GM18517 (cell line): ENCODE results near the gene STIP1.
A peak's percentile ranks its signal among the peaks of the same experiment; 100 is the strongest.

ENCODE experiments used
- ATAC-seq: cut with Tn5 transposase; IDR thresholded peaks from one replicate; pipeline ENCODE4 v1.9.1; 2021; ENCODE audit warnings: mild to moderate bottlenecking, moderate library complexity; ENCODE audit not compliant: unreplicated experiment

The STIP1 gene

DNA sequence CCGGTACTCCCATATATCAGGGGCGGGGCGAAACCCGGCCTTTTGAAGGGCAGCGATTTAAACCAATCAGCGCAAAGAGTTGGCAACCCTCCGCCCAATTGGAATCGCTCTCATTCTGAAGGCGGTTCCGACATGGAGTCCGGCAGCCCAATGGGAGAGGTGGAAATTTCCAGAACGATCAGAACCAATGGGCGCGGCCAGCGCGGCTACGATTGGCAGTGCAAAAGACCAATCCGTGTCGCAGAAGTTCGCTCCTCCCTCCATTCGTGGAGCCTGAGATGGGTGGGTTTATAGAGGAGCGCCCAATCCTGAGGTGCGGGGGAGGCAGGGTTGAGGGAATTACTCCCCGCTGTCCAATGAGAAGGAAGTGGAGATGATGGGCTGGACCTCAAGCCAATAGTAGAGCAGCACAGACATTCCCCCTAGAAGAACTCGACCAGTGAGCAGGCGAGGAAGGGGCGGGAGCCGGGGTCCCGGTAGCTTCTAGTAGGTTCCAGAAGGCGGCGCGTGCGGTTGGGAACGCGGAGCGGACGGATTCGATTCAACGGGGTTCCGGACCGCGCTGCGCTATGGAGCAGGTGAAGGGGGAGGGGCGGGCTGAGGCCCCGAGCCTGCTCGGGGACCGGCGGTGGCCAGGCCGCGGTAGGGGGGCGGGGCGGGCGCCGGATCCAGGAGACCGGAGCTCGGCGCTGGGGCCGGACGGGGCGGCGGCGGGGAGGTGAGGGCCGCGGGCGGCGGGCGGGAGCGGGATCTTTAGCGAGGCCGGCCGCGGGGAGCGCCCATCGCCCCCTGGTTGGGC lies at the start of gene STIP1:
TSS of gene STIP1 (plus strand) at position 479 of the 799 bp plus-strand sequence. CDS start at position 570, 91 bp downstream.
- ATAC-seq, result peak; percentile 89

DNA sequence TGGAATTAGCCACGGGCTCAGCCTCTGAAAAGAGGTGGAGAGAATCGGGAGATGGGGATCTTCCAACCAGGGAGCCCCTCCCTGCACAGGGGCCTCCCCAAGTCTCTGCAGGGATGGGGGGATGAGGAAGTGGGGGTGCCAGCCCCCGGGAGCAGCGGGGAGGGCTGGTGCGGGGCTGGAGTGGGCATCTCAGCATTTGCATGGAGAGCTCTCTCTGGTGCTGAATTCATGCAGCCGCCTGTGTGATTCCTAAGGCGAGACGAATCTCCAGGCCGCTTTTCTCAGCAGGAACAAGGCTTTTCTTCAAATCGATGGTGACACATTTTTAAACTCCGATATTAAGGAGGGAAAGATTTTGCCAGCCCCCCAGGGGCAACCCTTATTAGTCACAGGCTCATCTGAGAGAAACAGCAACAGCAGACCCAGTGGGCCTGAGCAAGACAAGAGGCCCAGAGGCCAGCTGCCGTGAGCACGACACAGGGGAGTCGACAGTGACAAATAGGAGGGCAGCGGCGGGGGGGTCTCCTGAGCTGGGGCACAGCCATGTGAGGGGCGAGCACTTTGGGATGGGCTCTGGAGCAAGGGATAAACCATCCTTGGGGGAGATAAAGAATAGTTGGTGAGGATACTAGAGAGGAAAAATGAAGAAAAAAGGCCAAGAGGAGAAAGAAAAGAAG lies 49.1 kb upstream of the STIP1 start:
- no peak for ATAC-seq

DNA sequence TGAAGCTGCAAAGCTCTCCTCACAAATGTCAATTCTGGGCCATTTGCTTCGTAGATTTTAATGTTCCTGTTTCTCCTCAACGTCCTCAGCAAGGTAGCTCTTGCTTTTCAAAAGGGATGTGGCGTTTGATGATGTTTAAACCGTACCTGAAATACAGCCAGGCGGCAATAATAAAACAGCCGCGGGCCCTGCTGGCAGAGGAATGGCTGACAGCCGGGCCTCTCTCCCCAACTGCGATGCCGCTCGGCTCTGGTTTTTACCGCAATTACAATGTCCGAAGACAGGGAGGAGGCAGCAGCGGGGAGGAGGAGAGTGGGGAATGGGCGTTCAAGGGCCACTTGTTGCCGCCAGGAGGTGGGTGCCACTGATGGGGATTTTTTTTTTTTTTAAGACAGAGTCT lies 47.6 kb upstream of the STIP1 start:
- ATAC-seq, result no peak

DNA sequence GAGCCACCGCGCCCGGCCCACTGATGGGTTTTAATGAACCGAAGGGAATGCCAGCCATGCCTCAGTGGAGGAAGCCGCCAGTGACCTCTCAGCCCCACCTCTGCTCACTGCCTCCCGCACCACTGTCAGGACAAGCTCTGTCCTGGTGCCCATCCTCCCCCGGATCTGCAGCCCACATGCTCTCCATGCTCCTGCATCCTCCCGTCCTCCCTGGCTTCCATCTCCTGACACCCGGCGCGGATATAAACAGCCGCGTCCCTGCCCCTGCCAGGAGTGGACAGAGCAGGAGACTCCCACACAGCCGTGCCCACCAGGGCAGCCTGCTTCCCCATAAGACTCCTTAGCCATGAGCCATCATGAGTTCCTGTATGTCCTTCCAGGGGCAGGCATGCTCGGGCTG lies 46.9 kb upstream of the STIP1 start:
- no peak for ATAC-seq

DNA sequence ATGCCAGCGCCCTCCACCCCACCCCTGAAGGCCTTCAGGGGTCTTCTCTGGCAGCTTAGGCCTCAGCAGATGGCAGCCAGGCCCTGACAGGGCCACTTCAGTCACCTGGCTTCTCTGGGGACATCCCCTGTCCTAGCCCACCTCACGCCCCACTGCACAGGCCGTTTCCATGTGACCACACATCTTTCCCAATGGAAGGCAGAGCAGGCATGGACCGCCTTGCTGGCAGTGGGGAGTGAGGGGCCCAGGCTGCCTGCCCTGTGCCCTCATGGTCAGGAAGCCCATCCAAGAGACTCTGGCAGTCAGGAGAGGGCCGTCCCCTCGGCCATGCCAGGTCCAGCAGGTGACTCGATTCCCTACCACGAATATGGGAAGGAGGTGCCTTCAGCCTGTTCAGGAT lies 45.9 kb upstream of the STIP1 start:
- ATAC-seq, result no peak

DNA sequence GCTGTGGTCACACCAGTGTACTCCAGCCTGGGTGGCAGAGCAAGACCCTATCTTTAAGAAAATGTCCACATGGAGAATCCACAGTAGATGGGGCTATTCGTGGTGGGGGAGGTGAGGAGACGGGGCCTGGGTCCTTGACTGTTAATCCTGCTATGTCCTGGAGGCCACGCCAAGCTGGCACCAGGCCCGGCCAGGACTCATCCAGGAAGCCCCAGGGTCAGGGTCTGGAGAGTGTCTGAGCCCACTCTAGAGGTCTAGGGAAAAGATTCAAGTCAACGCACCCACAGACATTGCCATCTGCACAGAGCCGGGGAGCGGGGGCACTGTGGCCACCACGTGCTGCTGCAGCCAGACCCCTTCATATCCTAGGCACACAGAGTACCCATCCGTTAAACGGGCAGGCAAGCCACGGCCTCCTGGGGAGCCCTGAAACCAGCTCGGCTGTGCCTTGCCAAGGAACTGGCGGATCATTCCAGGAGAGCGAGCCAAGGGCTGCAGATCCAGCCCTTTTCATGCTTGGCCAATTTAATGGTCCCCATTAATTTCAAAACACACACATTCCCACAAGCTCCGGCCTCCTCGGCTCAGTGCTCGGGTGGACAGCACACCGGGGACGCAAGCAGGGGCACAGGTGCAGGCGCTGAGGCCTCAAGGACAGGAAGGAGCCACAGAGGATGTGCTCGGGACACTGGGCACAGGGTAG lies 44.7 kb upstream of the STIP1 start:
- no peak for ATAC-seq

DNA sequence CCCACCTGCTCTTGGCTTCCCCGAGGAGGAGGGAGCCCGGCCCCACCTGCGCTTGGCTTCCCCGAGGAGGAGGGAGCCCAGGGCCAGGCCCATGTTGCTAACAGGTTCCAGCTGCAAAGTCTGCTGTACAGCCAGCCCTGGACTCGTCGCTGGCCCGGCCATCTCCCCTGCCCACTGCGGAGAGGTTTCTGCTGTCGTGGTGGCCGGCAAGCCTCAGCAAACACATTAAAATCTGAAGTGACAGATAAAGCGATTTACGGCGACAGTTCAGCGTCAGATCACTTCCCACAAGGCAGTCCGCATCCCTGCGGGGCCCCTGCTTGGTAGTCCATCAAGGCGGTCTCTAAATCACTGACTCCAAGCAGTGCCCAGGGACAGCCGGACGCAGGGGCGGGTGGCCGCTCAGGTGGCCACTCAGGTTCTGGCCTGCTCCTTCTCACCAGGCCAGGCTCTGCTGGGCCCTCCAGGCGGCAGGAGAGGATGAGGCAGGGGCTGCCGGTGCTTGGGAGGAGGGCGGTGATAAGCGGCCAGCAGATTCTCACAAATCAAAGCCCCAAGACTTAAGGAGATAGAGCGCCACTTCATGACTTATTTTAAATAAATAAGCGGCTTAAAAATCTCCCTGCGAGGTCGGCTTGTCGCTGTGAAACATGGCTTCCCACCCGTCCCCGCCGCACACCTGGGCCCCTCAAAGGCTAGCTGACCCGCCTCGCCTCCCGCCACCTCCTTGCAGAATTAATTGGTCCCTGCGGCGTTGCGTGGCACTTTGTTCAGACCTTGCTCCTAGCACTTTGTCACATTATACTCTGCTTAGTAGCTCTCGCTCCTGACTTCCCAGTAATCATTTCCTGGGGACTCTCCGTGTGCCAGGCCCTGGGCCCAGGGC lies 41.1 kb upstream of the STIP1 start:
- ATAC-seq, result no peak

DNA sequence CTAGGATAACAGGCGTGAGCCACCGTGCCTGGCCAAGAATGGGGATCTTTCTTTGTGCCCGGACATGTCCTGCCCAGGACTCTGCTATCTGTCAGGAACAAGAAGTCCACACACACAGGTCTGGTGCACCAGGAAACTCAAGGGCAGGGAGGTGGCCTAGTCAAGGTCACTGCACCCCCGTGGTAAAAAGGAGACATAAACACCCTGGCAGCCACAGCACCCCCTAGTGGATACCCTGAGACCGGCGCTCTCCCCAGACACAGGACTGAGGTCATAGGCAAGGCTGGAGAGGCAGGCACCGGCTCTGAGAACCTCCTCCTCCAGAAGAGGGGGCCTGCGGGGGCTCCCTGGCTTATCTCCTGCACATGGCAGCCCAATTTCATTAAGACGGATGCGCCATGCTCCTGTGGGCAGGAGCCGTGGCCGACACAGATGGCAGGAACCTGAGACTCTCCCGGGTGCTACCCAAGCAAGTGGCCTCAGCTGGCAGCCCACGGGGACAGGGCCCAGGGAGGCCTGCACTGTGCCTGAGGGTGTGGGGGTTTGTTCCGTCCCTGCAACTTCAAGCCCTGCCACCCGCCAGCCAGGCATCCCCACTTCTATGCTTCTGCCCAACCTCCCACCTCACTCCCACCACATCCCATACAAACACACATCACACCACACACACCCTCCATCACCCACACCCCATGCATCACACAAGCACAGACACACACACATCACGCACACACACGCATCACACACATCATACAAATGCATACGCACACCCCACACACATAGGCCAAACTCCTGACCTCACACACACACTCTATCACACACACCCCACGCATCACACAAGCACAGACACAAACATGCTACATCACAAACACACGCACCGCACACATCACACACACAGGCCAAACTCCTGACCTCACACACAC lies 39.7 kb upstream of the STIP1 start:
- no peak for ATAC-seq

DNA sequence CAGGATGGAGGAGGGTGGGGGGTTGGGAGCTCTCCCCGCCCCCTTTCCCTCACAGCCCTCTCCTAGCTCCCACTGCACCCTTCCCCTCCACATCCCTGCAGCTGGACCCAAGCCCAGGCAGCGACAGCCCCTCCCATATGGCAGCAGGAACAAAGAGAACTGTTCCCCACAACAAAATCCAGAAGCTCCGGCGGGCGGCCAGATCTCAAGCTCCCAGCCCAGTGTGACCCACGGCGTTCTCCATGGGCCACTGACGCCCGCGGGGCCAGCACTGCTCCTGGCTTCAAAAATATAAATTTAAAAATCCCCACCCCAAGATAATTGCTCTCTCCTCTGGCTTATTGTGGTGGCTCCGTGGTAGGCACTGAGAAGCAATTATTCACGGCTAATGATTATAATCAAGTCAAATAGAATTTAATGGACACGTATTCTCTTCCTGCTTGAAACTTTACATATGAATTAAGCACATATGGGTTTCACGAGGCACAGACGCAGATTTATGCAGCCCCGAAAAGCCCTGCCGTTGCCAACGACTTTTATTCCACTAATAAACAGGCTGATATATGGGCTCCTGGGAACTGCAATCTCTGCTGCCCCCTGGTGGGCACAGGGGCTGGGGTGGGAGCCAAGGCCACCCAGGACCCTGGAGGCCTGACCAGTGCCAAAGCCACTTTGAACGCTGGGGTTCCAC lies 37.6 kb upstream of the STIP1 start:
- no peak for ATAC-seq

DNA sequence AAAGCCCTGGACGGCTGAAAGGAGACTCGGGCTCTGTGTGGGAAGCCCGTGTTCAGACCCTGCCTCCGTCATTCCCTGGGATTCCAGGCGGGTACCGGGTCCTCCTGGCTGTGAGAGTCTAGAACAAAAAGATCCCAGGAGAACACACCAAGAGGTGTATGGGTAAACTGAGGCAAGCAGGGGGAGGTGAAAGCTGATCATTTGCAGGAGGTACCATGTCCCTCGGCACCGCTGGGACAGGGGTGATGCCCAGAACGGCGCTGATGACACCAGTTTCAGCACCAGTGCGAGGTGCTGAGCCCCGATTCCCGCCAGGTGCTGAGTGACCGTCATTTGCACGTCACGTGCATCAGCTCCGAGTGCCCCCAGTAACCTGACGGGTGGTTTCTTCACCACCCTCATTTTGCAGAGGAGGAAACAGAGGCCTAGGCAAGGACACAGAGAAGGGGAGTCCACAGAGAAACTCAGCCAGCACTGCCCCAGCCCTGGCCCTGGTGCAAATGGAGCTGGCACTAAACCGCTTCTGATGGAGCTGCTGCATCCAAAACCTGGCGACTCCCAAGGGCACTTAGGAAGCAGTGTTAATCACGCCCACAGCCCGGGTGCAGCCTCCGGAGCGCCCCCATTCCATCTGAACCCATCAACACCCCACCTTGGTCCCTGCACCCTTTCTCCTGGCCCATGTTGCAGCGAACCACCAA lies 36.9 kb upstream of the STIP1 start:
- no peak for ATAC-seq

DNA sequence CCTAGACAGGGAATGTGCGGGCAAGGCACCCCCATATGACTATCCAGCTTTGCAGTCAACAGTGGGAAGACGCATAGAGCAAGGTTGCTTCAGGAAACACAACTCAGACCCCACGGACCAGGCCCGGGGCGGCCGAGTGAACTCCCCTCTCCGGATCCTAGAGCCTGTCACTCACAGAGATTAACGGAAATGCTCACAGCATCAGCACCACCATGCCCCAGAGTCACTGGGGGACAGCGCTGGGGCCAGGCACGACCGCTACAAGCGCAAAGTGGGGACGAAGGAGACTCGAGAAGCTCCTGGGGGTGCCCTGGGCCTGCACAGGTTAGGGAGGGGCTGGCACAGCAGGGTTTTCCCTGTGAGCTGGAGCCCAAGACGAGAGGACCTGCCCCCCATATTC lies 35.9 kb upstream of the STIP1 start:
- ATAC-seq, result no peak

DNA sequence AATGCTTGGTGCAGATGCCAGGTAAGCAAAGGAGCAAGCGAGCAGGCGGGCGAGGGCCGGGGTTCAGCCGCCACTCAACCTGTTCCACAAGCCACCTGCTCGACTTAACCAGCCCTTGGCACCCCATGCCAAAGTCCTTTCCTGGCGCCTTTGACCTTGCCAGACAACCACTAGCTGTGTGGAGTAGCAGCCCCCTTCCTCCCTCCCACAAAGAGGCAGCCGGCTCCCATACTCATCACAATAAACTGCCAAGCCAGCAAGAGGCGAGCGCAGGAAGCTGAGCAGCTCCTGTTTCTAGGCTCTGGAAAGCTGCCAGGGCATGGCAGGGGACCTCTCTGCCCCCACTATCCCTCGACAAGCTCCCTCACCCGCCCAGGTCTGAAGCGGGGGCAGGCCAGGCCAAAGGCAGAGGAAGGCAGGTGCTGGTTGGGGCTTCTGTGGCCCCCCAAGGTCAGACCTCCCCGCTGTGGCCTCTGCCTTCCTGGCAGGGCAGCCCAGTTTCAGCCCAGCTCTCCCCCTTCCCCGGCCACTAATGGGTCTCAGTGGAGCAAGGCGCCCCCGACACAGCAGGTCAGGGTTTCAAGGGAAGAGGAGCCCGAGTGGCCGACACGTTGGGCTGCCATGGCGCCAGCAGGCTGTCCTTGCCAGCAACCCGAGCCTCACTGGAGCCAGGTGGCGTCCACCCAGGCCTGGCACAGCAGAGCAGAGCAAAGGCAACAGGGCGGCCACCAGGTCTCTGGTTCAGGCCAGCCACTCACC lies 35.3 kb upstream of the STIP1 start:
- ATAC-seq, result no peak

DNA sequence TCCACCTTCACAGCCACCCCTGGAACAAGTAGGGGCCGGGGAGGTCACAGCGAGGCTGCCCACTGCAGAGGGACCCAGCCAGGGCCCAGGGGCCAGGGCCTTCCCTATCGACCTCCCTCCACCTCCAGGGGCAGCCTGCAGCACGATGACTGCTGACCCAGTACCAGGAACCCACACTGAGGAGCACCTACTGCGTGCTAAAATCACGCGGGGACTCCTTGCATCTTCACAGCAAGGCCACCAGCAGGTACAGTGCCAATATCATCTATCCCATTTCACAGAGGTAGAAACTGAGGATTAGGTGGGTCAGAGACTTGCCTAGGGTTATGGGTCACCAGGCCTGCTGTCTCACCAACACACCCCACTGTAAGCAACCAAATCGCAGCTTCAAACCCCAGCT lies 34.6 kb upstream of the STIP1 start:
- no peak for ATAC-seq

DNA sequence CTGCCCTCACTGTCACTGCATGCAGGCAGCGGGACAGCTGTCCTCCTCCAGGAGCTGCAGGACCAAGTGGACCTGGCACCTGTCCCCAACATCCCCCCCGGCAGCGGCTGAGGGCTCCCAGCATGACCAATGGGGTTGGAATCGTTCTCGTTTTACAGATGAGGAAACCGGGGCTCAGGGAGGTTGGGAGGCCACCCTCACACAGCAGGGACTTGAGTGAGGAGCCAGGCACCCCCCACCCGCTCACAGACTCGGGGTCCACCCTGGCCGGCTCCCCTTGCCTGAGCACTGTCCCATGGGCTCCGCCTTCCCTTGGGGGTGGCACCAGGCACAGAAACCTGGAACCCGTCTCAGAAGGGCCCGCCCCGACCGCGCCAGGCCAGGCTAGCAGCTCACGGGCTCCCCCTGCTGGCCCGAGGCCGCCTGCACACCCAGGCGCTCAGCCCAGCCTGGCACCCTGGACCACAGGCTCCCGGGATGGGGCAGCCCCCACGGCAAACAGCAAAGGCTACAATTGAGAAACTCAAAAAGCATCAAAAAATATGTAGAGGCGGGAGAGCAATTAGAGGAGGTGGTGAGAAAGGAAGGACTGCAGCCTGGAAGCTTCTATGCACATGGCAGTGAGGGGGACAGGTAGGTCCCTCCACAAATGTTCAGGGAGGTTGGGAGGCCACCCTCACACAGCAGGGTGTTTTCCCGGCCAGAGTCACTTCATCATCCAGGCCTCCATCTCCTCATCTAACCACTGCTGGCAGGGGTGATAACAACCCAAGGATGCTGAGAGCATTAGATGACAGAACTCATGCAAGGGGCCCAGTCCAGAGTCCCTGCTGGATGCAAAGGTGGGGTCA lies 32.9 kb upstream of the STIP1 start:
- ATAC-seq, result no peak

DNA sequence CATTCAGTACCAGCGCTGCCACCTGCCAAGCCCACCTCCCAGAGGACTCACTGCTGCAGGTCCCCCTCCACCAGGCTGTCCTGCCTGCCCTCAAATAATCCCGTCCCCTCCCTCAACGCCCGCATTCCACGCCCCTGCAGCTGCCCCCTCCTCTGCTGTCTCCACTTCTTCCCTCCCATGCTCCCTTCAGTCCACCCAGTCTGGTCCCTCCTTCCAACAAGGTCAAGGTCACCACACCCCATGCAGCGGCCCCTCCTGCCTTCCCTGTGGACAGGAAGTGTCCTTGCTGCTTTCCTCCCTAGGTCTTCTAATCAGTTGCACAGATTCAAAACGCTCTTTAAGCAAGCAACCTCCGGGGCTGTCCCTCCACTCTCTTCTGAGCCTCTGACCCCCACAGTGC lies 32.2 kb upstream of the STIP1 start:
- ATAC-seq, result no peak

DNA sequence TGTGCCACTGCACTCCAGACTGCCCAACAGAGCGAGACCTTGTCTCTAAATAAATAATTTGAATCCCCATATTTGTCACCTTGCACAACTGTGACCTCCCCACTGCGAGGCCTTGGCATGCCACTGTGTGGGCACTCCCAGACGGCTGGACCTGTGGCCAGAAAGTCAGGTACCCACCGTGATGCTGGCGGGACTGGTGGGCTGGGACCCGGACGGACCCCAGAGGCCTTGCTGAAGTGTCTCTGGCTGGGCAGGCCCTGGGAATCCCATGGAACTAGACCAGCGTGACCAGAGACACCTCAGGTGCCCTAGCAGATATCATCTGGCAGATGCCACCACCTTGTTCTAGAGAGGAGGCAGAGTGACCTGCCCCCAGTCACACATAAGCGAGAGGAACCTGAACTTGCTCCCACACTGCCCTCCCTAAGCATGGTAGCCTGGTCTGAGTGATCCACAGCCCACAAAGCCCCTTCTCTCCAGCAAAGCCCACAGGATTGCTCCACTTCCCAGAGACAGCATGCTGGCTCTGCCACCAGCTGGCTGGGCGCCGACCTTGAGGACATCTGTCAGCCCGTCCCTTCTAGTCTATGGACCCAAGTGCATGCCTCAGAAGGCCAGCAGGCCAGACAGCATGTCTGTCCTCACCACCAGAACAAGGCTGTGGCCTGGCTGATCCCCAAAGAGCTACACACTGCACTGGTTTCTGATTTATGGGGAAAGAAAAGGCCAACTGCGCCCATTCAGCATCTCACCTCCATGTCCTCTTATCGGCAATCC lies 29.5 kb upstream of the STIP1 start:
- no peak for ATAC-seq
